Endothelial cell of umbilical vein (primary cell): ENCODE results near the gene CASR. TPM values are rescaled to one million over a fixed set of nuclear protein-coding genes. Genes with fewer than 3 reads are reported as not detected.

ENCODE experiments used
- BruUV-seq: library from RNA; stranded (reverse); fragments of 400-500 nt; replicated peaks from 2 replicates; lab custom pipeline; 2021; lab: Mats Ljungman, UMichigan
- CTCF ChIA-PET: fragments of 300-600, 350-600 bp; sonication (Branson Sonifier 250); formaldehyde crosslinking; loops from one replicate; lab custom pipeline; 2021; ENCODE audit warnings: antibody characterized with exemption, inconsistent platforms; lab: Charles Lee
- POLR2A ChIA-PET: fragments of 300-600, 350-600 bp; sonication (Branson Sonifier 250); formaldehyde crosslinking; loops from one replicate; lab custom pipeline; 2021; ENCODE audit warnings: antibody characterized with exemption, inconsistent platforms; lab: Charles Lee
- DNase-seq: peaks from one replicate; pipeline ENCODE4 v3.0.0-alpha.2; 2011; ENCODE audit warnings: low read depth, low spot score
- FAIRE-seq: peaks from 2 replicates; lab custom pipeline; 2011; peaks lifted over from hg19 to GRCh38; lab: Jason Lieb, UNC
- H2AFZ ChIP-seq: 2 replicates; pipeline ENCODE4 v1.6.0; 2012; ENCODE audit warnings: low read depth, low read length, control low read depth, inconsistent platforms
- H3K27ac ChIP-seq: 2 replicates; pipeline ENCODE4 v1.5.1; 2011; ENCODE audit warnings: low read depth, mild to moderate bottlenecking, control low read depth, low read length, moderate library complexity; ENCODE audit not compliant: insufficient read depth
- H3K27me3 ChIP-seq, 2 experiments: 2 replicates each; pipeline versions ENCODE4 v1.6.0 to v1.6.1; 2011; ENCODE audit warnings: low read length in 2 of 2, mixed read lengths in 1 of 2; ENCODE audit not compliant: control insufficient read depth in 2 of 2, insufficient read depth in 2 of 2
- H3K36me3 ChIP-seq, 2 experiments: 2 replicates in 1 of 2; 3 replicates in 1 of 2; pipeline ENCODE4 v1.5.1; 2011; ENCODE audit warnings: low read length in 2 of 2, mild to moderate bottlenecking in 1 of 2, moderate library complexity in 1 of 2; ENCODE audit not compliant: control insufficient read depth in 2 of 2, insufficient read depth in 2 of 2; ENCODE audit errors: extremely low read depth in 1 of 2
- H3K4me1 ChIP-seq: 3 replicates; pipeline ENCODE4 v1.5.1; 2011; ENCODE audit warnings: mild to moderate bottlenecking, low read length; ENCODE audit not compliant: control insufficient read depth, insufficient read depth; ENCODE audit errors: extremely low read depth
- H3K4me2 ChIP-seq: 2 replicates; pipeline ENCODE4 v1.6.1; 2011; ENCODE audit warnings: low read length, control low read depth, mixed read lengths; ENCODE audit not compliant: insufficient read depth
- H3K4me3 ChIP-seq, 3 experiments: fragments of 200-600 bp in 1 of 3; sonication (generic), shearing (Covaris generic) in 1 of 3; replicated peaks in 1 of 3; 2 replicates each; pipeline ENCODE4 v1.5.1; 2011 to 2016; ENCODE audit warnings: control low read depth in 3 of 3, low read length in 3 of 3, mild to moderate bottlenecking in 2 of 3, inconsistent platforms in 1 of 3, low read depth in 1 of 3, moderate library complexity in 1 of 3; ENCODE audit not compliant: insufficient read depth in 1 of 3
- H3K79me2 ChIP-seq: 2 replicates; pipeline ENCODE4 v1.6.0; 2012; ENCODE audit warnings: low read length, inconsistent platforms; ENCODE audit not compliant: control insufficient read depth, insufficient read depth
- H3K9ac ChIP-seq: replicated peaks from 2 replicates; pipeline ENCODE3; 2011; ENCODE audit warnings: low read length, control low read depth; ENCODE audit not compliant: insufficient read depth; ENCODE audit errors: extremely low read depth
- H3K9me1 ChIP-seq: replicated peaks from 3 replicates; pipeline ENCODE4 v1.6.0; 2011; ENCODE audit warnings: mild to moderate bottlenecking, low read length; ENCODE audit not compliant: control insufficient read depth, insufficient read depth; ENCODE audit errors: extremely low read depth
- H3K9me3 ChIP-seq: replicated peaks from 2 replicates; pipeline ENCODE4 v1.5.1; 2012; ENCODE audit warnings: low read length, inconsistent platforms; ENCODE audit not compliant: control insufficient read depth, insufficient read depth
- H4K20me1 ChIP-seq: replicated peaks from 2 replicates; pipeline ENCODE3; 2011; ENCODE audit warnings: mild to moderate bottlenecking, low read length; ENCODE audit not compliant: control insufficient read depth, insufficient read depth; ENCODE audit errors: extremely low read depth
- CTCF ChIP-seq, 2 donors: IDR thresholded peaks; 1 replicate in 1 of 2; 2 replicates in 1 of 2; pipeline ENCODE4 v1.5.1; 2011; ENCODE audit warnings: low read length in 2 of 2, mild to moderate bottlenecking in 2 of 2, moderate library complexity in 2 of 2, control low read depth in 1 of 2, inconsistent platforms in 1 of 2, low read depth in 1 of 2; ENCODE audit not compliant: insufficient read depth in 1 of 2; ENCODE audit errors: extremely low read depth in 1 of 2
- EZH2 ChIP-seq: IDR thresholded peaks from 2 replicates; pipeline ENCODE4 v1.6.1; 2012; ENCODE audit warnings: borderline replicate concordance, low read depth, mild to moderate bottlenecking, moderate library complexity, low read length, inconsistent platforms; ENCODE audit not compliant: severe bottlenecking
- FOS ChIP-seq: IDR thresholded peaks from 2 replicates; pipeline ENCODE4 v1.6.1; 2011; ENCODE audit warnings: mild to moderate bottlenecking, low read length, moderate library complexity, borderline replicate concordance; ENCODE audit not compliant: insufficient read depth
- GATA2 ChIP-seq: IDR thresholded peaks from 2 replicates; pipeline ENCODE4 v1.7.0; 2011; ENCODE audit warnings: low read depth, mild to moderate bottlenecking, moderate library complexity, mixed read lengths, low read length; ENCODE audit not compliant: insufficient read length, insufficient read depth
- JUN ChIP-seq: IDR thresholded peaks from 2 replicates; pipeline ENCODE4 v1.6.1; 2011; ENCODE audit warnings: borderline replicate concordance, low read depth; ENCODE audit not compliant: insufficient read length, insufficient read depth
- MAX ChIP-seq: IDR thresholded peaks from 2 replicates; pipeline ENCODE4 v1.6.1; 2011; ENCODE audit not compliant: insufficient read depth, insufficient read length
- MYC ChIP-seq: IDR thresholded peaks from one replicate; pipeline ENCODE4 v1.6.1; 2011; ENCODE audit warnings: mild to moderate bottlenecking, low read depth, low read length
- POLR2A ChIP-seq: IDR thresholded peaks from 2 replicates; pipeline ENCODE4 v1.6.1; 2012; ENCODE audit warnings: low read depth, mild to moderate bottlenecking, control low read depth, low read length
- POLR2AphosphoS5 ChIP-seq: IDR thresholded peaks from 2 replicates; pipeline ENCODE4 v1.6.1; 2012; ENCODE audit warnings: low read depth, mild to moderate bottlenecking, control low read depth, low read length, moderate library complexity; ENCODE audit not compliant: insufficient read depth
- dilution Hi-C: fragments of 300-500 bp; cut with MboI; formaldehyde crosslinking; loops from one replicate; pipeline ENCODE4 v1.15.0; 2019; ENCODE audit warnings: low sequenced_read_pairs; ENCODE audit not compliant: extremely low pct_ligation_motif_present
- intact Hi-C: fragments of 100-400 bp; cut with micrococcal nuclease; formaldehyde crosslinking; loops from one replicate; pipeline ENCODE4 v1.10.0; 2022
- polyA plus RNA-seq, 4 experiments: library from polyadenylated mRNA; depleted of rRNA in 3 of 4; stranded (reverse) in 3 of 4; unstranded in 1 of 4; fragments of >200 nt; gene quantifications; 2 replicates each; pipeline versions ENCODE4 v1.2.1 to v1.2.3, GENCODE V29; 2011 to 2012; ENCODE audit warnings: missing spikeins in 1 of 4
- total RNA-seq: library from RNA; stranded (reverse); gene quantifications from 2 replicates; pipeline ENCODE4 v1.2.3, GENCODE V29; 2021

The CASR gene
- total and polyA plus RNA-seq, 2 donors (not counting 3 experiments of a cell fraction or from before 2014, with no cell fraction given) = not detected

- ChIA-PET CTCF (interaction anchor here (2.5 kb wide), 1 partner anchor 761 kb away, joined by 11 read pairs; the partner anchor contains the start of gene POLQ), POLR2A (no interaction called here)
- Histone ChIP-seq H3K4me3 (no peak overlapping the region), H3K27ac (no peak overlapping the region), H3K36me3 (no peaks in the 10 kb centered on the region), H3K9me1 (no peaks in the 10 kb centered on the region), H2AFZ (no peak overlapping the region), H3K9ac (no peak overlapping the region), H3K9me3 (no peaks in the 10 kb centered on the region), H3K79me2 (no peaks in the 10 kb centered on the region), H3K4me1 (no peaks in the 10 kb centered on the region), H4K20me1 (no peaks in the 10 kb centered on the region), H3K4me2 (no peak overlapping the region), H3K27me3 (peaks cover 3 to 5% of the 10 kb centered on the region in 2 experiments)
- intact Hi-C loops (no loop called here), dilution Hi-C loops (no loop called here)
- TF ChIP-seq EZH2 (no peak), POLR2AphosphoS5 (no peak), JUN (no peak), FOS (no peak), MAX (no peak), MYC (no peak), GATA2 (no peak), POLR2A (no peak), CTCF (IDR thresholded peaks at IDR 0.05; ENCODE audit: extremely low read depth in 1 of 2, insufficient read depth in 1 of 2, low read depth in 1 of 2, low read length in 2 of 2) (no peak)
- FAIRE-seq (no peak), DNase-seq (no peak)
- no TSS peak for BruUV-seq
These were observed 123.7 kb downstream of the CASR start for GRCh38 chr3:122307094-122307687.
